Measurements from ENCODE around the gene TUBGCP3. TPM values are rescaled to one million over a fixed set of nuclear protein-coding genes. Genes with fewer than 3 reads are reported as not detected.
A peak's percentile ranks its signal among the peaks of the same experiment; 100 is the strongest.

Gene TUBGCP3
- total RNA-seq, 1 experiment from 2014 or later: 51.1 TPM

DNA sequence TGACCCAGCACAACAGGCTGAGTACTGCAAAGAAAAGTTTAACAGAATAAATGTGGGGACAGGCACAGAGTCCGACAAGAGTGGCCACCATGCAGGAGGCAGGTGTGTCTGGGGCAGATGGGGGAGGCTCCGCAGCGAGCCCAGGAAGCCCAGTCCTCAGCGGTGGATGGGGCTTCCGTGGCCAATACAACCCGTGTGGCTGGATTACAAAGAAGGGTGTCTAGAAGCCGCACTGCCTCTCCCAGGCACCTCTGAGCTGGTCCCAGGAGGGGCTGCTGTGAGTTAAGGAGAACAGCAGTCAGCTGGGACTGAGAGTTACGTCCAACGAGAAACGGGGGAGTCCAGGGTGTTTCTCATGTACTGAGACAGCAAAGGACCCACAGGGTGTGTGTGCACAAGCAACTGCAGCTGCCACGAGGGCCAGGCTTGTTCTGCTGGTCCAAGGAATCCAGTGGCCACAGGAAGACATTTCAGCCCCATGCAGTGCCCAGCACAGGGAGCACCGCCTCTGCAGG lies 141.5 kb downstream of the TUBGCP3 start:
- Histone ChIP-seq H3K4me3 (ENCODE audit: low read depth, low read length) (no peak overlapping the region), H3K4me1 (peaks cover 19% of the 10 kb centered on the region), H3K36me3 (ENCODE audit: control insufficient read depth, insufficient read depth, low read length) (no peaks in the 10 kb centered on the region), H3K9me3 (no peaks in the 10 kb centered on the region), H3K27me3 (replicated peaks; ENCODE audit: control insufficient read depth, insufficient read depth, low read length) (no peaks in the 10 kb centered on the region; the same call in none of the 2 replicates)
- Mint-ChIP-seq H3K27me3 (ENCODE audit: insufficient read depth, unreplicated experiment) (peaks cover 11% of the 10 kb centered on the region), H3K9me3 (ENCODE audit: unreplicated experiment) (no peaks in the 10 kb centered on the region), H3K27ac (ENCODE audit: unreplicated experiment) (no peak overlapping the region), H3K4me1 (ENCODE audit: low read depth, unreplicated experiment) (peaks cover 18% of the 10 kb centered on the region), H3K4me3 (ENCODE audit: unreplicated experiment) (no peak overlapping the region), H3K36me3 (ENCODE audit: insufficient read depth, unreplicated experiment) (no peaks in the 10 kb centered on the region)
- no peak for DNase-seq
- CTCF ChIA-PET: no interaction called here
- intact Hi-C loops (cut with micrococcal nuclease; ENCODE audit: unreplicated experiment): no loop called here
- TF ChIP-seq, protein P1, sequence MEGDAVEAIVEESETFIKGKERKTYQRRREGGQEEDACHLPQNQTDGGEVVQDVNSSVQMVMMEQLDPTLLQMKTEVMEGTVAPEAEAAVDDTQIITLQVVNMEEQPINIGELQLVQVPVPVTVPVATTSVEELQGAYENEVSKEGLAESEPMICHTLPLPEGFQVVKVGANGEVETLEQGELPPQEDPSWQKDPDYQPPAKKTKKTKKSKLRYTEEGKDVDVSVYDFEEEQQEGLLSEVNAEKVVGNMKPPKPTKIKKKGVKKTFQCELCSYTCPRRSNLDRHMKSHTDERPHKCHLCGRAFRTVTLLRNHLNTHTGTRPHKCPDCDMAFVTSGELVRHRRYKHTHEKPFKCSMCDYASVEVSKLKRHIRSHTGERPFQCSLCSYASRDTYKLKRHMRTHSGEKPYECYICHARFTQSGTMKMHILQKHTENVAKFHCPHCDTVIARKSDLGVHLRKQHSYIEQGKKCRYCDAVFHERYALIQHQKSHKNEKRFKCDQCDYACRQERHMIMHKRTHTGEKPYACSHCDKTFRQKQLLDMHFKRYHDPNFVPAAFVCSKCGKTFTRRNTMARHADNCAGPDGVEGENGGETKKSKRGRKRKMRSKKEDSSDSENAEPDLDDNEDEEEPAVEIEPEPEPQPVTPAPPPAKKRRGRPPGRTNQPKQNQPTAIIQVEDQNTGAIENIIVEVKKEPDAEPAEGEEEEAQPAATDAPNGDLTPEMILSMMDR (IDR thresholded peaks at IDR 0.05; ENCODE audit: insufficient read depth in 1 of 2, low read depth in 1 of 2, low read length in 1 of 2, severe bottlenecking in 1 of 2, unreplicated experiment in 1 of 2): no peak
- POLR2A ChIA-PET: no interaction called here
- no TSS peak for BruUV-seq (replicated peaks)

DNA sequence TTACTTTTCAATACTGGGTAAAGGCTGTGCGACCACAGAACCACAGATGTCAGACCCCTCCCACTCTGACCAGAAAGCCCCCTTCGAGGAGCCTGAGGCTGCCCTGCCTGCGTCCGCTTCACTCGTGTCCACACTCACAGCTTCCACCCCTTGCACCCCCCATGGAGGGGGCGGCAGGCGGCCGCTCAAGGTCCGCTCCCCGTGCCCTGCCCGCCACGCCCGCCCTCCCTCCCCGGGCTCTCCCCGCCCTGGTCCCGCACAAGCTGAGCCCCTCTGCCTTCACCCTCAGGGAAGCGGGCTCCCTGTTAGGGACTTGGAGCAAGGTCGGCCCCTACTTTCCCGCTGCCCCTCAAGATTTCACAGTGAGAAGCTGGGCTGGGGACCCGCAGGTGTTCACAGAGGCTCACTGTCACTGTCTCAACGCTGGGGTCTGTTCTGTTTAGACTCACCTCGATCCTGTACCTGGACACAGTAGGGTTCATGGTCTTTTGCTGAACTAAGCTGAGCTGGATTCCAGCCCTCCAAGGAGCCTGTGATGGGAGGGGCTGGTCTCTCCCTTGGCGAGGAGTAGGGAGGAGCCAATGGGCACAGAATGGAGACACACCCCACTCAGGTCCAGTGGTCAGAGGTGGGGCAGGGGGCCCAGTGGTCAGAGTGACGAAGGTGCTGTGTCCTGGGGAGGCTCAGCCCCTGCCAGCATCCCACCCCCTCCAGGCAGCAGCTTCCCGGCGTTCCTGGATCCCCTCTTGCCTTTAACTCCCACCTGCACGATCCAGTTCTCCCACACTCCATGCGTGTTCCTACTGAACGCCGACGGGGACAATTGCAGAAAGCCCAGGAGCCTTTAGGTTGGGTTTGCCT lies 142.3 kb downstream of the TUBGCP3 start:
- peaks cover 19% of the 10 kb centered on the region for H3K4me1 ChIP-seq
- no peaks in the 10 kb centered on the region for H3K36me3 Mint-ChIP-seq (ENCODE audit: insufficient read depth, unreplicated experiment)
- no peaks in the 10 kb centered on the region for H3K36me3 ChIP-seq (ENCODE audit: control insufficient read depth, insufficient read depth, low read length)
- H3K27me3 ChIP-seq (replicated peaks; ENCODE audit: control insufficient read depth, insufficient read depth, low read length): no peaks in the 10 kb centered on the region; the same call in none of the 2 replicates
- ChIA-PET POLR2A (no interaction called here), CTCF (interaction anchor here (0.6 kb wide), 1 partner anchor 68 kb away, joined by 6 read pairs; no protein-coding TSS in a partner anchor)
- peak in 1 of 2 experiments; percentile 31 for DNase-seq
- H3K9me3 Mint-ChIP-seq (ENCODE audit: unreplicated experiment): no peaks in the 10 kb centered on the region
- BruUV-seq (replicated peaks): no TSS peak
- no peak overlapping the region for H3K4me3 Mint-ChIP-seq (ENCODE audit: unreplicated experiment)
- no peak overlapping the region for H3K4me3 ChIP-seq (ENCODE audit: low read depth, low read length)
- TF ChIP-seq, protein P1 (IDR thresholded peaks at IDR 0.05; ENCODE audit: insufficient read depth in 1 of 2, low read depth in 1 of 2, low read length in 1 of 2, severe bottlenecking in 1 of 2, unreplicated experiment in 1 of 2): no peak
- H3K27ac Mint-ChIP-seq (ENCODE audit: unreplicated experiment): no peak overlapping the region
- H3K4me1 Mint-ChIP-seq (ENCODE audit: low read depth, unreplicated experiment): peaks cover 18% of the 10 kb centered on the region
- peaks cover 8% of the 10 kb centered on the region for H3K27me3 Mint-ChIP-seq (ENCODE audit: insufficient read depth, unreplicated experiment)
- intact Hi-C loops (cut with micrococcal nuclease; ENCODE audit: unreplicated experiment): loop anchor here (2.0 kb wide), 2 partner anchors 65 to 161 kb away; no protein-coding TSS in a partner anchor
- H3K9me3 ChIP-seq: no peaks in the 10 kb centered on the region

Measured in Caco-2 (cell line).